ENCODE data around the gene OR52D1.

The OR52D1 gene

DNA sequence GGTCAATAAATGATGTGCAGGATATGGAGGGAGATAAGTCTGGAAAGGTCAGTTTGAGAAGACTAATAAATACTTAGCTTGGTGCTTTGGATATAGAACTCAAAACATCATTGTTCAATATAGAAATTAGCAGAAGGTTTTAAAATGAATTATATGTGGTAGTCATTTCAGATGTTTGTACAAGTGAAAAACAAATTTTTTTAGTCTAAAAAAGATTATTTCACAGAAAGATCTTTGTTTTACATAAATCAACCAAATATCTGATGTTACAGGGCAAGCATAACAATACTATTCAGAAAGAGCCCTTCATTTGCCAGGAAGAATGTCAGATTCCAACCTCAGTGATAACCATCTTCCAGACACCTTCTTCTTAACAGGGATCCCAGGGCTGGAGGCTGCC is at the start of gene OR52D1:
OR52D1 (plus strand) TSS at position 301 of the 400 bp plus-strand sequence; CDS start at position 323, 22 bp downstream.
- DNase-seq (ENCODE audit: low read depth in 2 of 2), result no peak

GRCh38 chr11:5441414-5441813 is 47.1 kb upstream of the OR52D1 start, which contains the start of gene OR51I1:
OR51I1 (minus strand) TSS chr11:5441514; CDS start chr11:5441514, 0 bp downstream.
- DNase-seq (ENCODE audit: low read depth in 2 of 2), result no peak

GRCh38 chr11:5443835-5444393 is 44.6 kb upstream of the OR52D1 start:
- DNase-seq (ENCODE audit: low read depth in 2 of 2), result no peak

GRCh38 chr11:5449023-5449422 is 39.5 kb upstream of the OR52D1 start, which contains the start of gene OR51I2:
OR51I2 (plus strand) TSS chr11:5449323; CDS start chr11:5453489, 4,166 bp downstream.
- DNase-seq (ENCODE audit: low read depth in 2 of 2), result no peak

- no peak for DNase-seq (ENCODE audit: low read depth in 2 of 2)
These were observed 39.1 kb upstream of the OR52D1 start for GRCh38 chr11:5449432-5449831.

DNA sequence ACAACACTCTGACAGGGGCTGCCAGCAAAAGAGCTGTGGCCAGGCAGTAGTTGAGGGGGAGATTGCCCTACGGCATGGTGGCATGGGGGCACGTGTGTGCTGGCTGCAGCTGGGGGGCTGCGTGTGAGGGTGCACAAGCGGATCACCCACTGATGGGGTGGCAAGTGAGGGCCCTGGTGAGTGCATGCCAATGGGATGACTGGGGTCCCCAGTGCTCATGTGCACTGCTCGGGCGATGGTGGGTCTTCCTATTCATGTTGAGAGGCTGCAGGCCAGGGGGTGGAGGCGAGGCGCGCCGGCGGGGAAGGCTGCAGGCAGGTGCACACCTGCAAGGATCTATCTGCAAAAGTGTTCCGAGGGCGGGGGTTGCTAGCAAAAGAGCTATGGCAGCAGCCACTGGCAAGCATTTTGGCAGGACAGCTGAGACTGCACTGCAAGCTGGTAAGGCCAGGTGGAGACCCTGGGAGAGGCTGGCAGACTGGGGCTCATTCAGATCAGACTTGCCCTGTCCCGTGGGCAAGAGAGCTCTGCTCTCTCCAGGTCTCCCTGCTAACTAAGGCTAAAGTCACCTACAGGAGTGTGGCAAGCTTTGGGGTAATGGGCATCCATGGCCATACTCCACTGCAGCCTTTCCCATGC is 27.4 kb upstream of the OR52D1 start:
- DNase-seq (ENCODE audit: low read depth in 2 of 2), result no peak

DNA sequence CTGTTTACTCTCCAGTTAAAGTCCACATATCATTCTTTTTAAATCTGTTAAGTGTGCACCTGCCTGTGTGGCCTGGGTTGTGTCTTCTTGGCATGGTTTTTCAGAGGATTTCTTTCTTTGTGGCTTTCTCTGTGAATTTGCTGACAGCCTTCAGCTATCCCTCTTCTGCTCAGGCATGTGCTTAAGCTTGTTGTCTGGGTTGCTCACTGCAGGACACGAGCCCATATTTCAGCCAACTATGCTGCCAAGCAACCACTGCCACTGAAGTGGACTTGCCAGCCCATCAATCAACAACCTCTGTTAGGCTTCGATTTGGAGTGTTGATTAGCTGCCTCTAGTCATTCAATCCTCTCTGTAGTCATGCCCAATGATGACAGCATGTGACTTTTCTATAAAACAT is 21.0 kb upstream of the OR52D1 start:
- DNase-seq (ENCODE audit: low read depth in 2 of 2), result no peak

- DNase-seq (ENCODE audit: low read depth in 2 of 2), result no peak
These were observed 14.6 kb upstream of the OR52D1 start for GRCh38 chr11:5473921-5474320.

- peak; percentile 5 to 23 for DNase-seq (ENCODE audit: low read depth in 2 of 2)
These were observed 12.2 kb upstream of the OR52D1 start for GRCh38 chr11:5476186-5476819.

GRCh38 chr11:5486003-5486402 is 2.5 kb upstream of the OR52D1 start:
- DNase-seq (ENCODE audit: low read depth in 2 of 2), result no peak

- no peak for DNase-seq (ENCODE audit: low read depth in 2 of 2)
These were observed 2.1 kb upstream of the OR52D1 start for GRCh38 chr11:5486421-5486820.

- no peak for DNase-seq (ENCODE audit: low read depth in 2 of 2)
These were observed 414 bp downstream of the OR52D1 start for GRCh38 chr11:5488798-5489399.

DNA sequence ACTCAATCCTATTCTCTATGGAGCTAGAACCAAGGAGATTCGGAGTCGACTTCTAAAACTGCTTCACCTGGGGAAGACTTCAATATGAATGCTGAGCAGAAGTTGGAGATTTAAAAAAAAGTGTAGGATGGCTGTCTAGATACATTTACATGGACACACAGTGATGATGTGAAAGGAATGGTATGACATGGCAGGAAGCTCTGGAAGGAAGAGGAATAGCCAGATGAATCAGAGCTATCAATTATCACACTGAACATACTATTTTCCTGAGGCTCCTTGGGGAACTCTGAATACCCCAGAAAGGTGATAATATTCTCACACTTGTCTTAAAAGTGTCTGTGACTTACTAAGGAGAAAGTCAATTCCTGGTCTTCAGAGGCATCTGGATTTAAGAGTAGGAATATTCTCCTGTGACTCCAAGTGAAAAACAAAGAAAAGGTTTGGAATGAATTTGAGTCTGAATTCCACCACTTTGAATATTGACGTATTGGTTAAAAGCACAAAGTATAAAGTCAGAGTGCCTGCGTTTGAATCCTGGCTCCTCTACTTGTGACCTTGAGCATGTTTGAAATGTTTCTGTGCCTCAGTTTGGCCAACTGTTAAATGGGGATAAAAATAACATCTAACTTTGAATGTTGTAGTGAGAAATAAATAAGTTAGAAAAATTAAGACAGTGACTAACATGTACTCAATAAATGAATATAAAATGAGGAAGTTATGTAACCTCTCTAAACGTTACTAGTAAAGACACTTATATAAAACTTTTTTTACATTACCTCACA is 1.3 kb downstream of the OR52D1 start:
- DNase-seq (ENCODE audit: low read depth in 2 of 2), result no peak

GRCh38 chr11:5499671-5500070 is 11.2 kb downstream of the OR52D1 start:
- DNase-seq (ENCODE audit: low read depth in 2 of 2), result no peak

DNA sequence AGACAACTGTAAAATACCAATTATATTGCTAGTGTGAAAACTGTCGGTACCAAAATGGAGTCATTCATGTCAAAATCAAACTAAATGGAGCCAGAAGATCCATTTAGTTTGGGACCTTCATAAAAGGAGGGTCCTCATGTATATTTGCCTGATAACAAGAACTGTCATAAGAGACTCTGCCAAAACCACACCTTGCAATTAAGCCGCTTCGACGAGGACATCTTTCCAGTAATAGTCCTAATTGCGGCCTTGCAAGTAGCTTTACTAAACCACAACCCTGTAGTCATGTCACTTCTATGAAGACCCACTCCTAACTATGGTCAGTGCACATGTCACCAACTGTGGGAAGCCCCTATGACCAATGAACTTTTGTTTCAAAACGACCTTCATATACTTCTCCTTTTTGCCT is 11.9 kb downstream of the OR52D1 start:
- no peak for DNase-seq (ENCODE audit: low read depth in 2 of 2)

- DNase-seq (ENCODE audit: low read depth in 2 of 2), result no peak
These were observed 16.0 kb downstream of the OR52D1 start for GRCh38 chr11:5504403-5504921.

DNA sequence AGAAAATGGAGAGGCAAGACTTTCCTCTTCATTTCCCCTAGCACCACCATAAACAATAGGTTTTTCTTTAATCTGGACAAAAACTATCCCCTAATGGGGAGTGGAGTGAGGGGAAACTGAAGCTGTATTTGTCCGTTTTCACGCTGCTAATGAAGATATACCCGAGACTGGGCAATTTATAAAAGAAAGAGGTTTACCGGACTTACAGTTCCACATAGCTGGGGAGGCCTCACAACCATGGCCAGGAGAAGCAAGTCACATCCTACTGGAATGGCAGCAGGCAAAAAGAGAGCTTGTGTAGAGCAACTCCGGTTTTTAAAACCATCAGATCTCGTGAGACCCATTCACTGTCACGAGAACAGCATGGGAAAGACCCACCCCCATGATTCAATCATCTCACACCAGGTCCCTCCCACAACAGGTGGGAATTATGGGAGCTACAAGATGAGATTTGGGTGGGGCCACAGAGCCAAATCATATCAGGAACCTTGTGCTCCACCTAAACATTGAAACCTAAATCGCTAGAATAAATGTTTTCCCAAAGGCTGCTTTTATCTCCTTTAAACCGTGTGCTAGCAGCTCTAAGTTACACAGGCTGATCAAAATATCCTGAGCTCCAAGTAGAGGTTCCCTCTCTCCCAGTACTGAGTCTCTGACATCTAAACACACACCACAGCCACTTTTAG is 17.0 kb downstream of the OR52D1 start:
- no peak for DNase-seq (ENCODE audit: low read depth in 2 of 2)

DNA sequence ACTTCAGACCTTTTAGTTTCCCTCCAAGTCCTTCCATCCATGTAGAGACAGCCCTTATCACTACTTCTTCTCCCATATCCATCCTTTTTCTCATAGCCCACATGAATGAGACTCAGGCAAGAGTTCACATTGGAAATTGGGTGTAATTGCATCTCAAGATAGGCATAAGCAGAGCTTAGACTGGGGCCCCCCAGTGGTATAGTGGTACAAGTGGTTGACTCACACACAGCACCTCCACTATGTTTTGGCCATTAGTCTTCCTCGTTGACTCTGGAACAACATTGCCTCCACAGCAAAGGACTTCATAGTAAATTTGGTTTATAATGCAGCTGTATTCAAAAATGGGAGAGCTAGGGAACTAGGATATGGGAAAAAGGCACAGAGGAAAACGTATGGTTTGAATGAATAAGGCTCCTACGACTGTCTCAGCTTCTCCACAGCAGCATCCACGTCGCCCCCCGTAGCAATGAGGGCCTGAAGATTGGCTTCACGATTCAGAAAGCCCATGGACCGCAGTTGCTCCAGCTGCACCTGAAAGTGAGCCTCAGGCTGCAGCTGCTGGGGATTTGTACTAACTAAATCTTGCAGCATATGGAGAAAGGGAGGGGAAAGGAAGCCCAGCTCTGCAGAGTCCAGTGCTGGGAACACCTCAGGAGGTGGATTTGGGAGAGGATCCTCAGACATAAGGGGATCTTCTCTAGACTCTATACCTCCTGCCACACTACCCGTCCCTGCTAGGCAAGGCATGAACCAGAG is 18.9 kb downstream of the OR52D1 start:
- no peak for DNase-seq (ENCODE audit: low read depth in 2 of 2)

DNA sequence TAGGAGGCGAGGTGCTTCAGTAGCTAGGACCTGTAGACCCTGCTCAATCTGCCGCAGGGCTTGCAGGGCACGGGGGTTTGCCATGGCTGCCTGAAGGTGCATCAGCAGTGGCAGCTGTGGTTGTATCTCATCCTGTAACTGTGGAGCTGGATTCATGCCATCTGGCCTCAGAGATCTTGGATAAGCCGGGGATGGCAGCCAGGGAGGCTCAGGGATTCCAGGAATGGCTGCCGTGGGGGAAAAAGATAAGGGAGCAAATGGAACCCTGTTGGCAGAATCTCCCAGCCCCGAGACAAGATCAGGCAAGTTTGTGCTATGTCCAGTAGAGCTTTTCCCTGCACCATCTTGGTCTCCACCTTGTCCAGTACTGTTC is 19.4 kb downstream of the OR52D1 start:
- DNase-seq (ENCODE audit: low read depth in 2 of 2), result no peak

DNA sequence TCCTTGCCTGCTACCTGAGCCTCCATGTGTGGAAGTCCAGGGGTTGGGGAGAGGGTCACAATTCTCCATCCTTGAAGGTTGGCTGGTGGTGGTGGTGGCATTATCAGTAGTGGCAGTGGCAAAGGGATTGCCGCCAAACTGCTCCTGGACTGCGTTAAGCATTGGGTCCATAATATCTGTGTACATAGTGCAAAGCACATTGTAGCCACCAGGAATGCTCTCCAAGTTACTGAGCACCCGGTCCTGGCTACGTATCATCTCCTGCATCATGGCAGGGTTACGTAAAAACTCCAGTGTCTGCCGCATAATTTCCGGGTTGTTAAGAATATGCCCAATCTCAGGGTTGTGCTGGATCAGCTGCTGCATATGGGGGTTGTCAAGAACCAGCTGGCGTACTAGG is 20.1 kb downstream of the OR52D1 start:
- DNase-seq (ENCODE audit: low read depth in 2 of 2), result no peak

Measured in activated CD4-positive, alpha-beta T cell treated with anti-CD3 and anti-CD28 coated beads for 24 hours (primary cell).